HG02571 (cell line): ENCODE measurements around the gene FGF3.

Source experiments
- ATAC-seq: cut with Tn5 transposase; IDR thresholded peaks from one replicate; pipeline ENCODE4 v1.9.1; 2021; ENCODE audit warnings: mild to moderate bottlenecking, moderate library complexity; ENCODE audit not compliant: unreplicated experiment

FGF3 gene

GRCh38 chr11:69818603-69819441, at the start of gene FGF3:
Gene FGF3, minus strand, starts transcription at chr11:69819416. Its CDS starts 483 bp downstream, at chr11:69818933.
- no peak for ATAC-seq

GRCh38 chr11:69868871-69869270, 49.7 kb upstream of the FGF3 start:
- ATAC-seq: no peak

- ATAC-seq: no peak
These were observed 49.0 kb upstream of the FGF3 start for GRCh38 chr11:69868006-69868810.

- ATAC-seq: no peak
These were observed 48.1 kb upstream of the FGF3 start for GRCh38 chr11:69867076-69868005.

- ATAC-seq: no peak
These were observed 47.4 kb upstream of the FGF3 start for GRCh38 chr11:69866648-69867047.

GRCh38 chr11:69865707-69866106, 46.5 kb upstream of the FGF3 start:
- ATAC-seq: no peak

- ATAC-seq: no peak
These were observed 45.8 kb upstream of the FGF3 start for GRCh38 chr11:69864686-69865661.

GRCh38 chr11:69863544-69864200, 44.5 kb upstream of the FGF3 start:
- no peak for ATAC-seq

GRCh38 chr11:69862797-69863543, 43.8 kb upstream of the FGF3 start:
- ATAC-seq: no peak

GRCh38 chr11:69862331-69862771, 43.1 kb upstream of the FGF3 start:
- no peak for ATAC-seq

- no peak for ATAC-seq
These were observed 42.7 kb upstream of the FGF3 start for GRCh38 chr11:69861901-69862300.

GRCh38 chr11:69860796-69861445, 41.7 kb upstream of the FGF3 start:
- no peak for ATAC-seq

- no peak for ATAC-seq
These were observed 41.0 kb upstream of the FGF3 start for GRCh38 chr11:69860244-69860643.

GRCh38 chr11:69859275-69859934, 40.2 kb upstream of the FGF3 start:
- no peak for ATAC-seq

- ATAC-seq: no peak
These were observed 36.2 kb upstream of the FGF3 start for GRCh38 chr11:69855421-69855820.

- no peak for ATAC-seq
These were observed 35.5 kb upstream of the FGF3 start for GRCh38 chr11:69854713-69855112.

- no peak for ATAC-seq
These were observed 32.8 kb upstream of the FGF3 start for GRCh38 chr11:69852056-69852455.
